ENCODE results near the gene KLF12. TPM values are rescaled to one million over a fixed set of nuclear protein-coding genes. Genes with fewer than 3 reads are reported as not detected.

Gene KLF12
- total RNA-seq, 1 donor from 2014 or later, result 30.7 TPM

- peaks cover 7% of the 10 kb centered on the region for H3K36me3 Mint-ChIP-seq (ENCODE audit: unreplicated experiment)
- no peaks in the 10 kb centered on the region for H3K27me3 Mint-ChIP-seq (ENCODE audit: unreplicated experiment)
- no peak overlapping the region for H3K4me3 Mint-ChIP-seq (ENCODE audit: unreplicated experiment)
- peaks cover 32% of the 10 kb centered on the region for H3K4me1 Mint-ChIP-seq (ENCODE audit: unreplicated experiment)
- TF ChIP-seq, protein P1, sequence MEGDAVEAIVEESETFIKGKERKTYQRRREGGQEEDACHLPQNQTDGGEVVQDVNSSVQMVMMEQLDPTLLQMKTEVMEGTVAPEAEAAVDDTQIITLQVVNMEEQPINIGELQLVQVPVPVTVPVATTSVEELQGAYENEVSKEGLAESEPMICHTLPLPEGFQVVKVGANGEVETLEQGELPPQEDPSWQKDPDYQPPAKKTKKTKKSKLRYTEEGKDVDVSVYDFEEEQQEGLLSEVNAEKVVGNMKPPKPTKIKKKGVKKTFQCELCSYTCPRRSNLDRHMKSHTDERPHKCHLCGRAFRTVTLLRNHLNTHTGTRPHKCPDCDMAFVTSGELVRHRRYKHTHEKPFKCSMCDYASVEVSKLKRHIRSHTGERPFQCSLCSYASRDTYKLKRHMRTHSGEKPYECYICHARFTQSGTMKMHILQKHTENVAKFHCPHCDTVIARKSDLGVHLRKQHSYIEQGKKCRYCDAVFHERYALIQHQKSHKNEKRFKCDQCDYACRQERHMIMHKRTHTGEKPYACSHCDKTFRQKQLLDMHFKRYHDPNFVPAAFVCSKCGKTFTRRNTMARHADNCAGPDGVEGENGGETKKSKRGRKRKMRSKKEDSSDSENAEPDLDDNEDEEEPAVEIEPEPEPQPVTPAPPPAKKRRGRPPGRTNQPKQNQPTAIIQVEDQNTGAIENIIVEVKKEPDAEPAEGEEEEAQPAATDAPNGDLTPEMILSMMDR (IDR thresholded peaks at IDR 0.05), result no peak
- H3K27ac Mint-ChIP-seq (ENCODE audit: unreplicated experiment), result no peak overlapping the region
- DNase-seq (ENCODE audit: extremely low spot score, unreplicated experiment), result no peak
- H3K9me3 Mint-ChIP-seq (ENCODE audit: unreplicated experiment), result peaks cover 8% of the 10 kb centered on the region
Observed at GRCh38 chr13:74105871-74106270, 28.3 kb downstream of the KLF12 start.

- H3K36me3 Mint-ChIP-seq (ENCODE audit: unreplicated experiment), result peaks cover 7% of the 10 kb centered on the region
- peaks cover 26% of the 10 kb centered on the region for H3K4me1 Mint-ChIP-seq (ENCODE audit: unreplicated experiment)
- DNase-seq (ENCODE audit: extremely low spot score, unreplicated experiment), result no peak
- H3K27me3 Mint-ChIP-seq (ENCODE audit: unreplicated experiment), result no peaks in the 10 kb centered on the region
- no peak overlapping the region for H3K27ac Mint-ChIP-seq (ENCODE audit: unreplicated experiment)
- H3K4me3 Mint-ChIP-seq (ENCODE audit: unreplicated experiment), result no peak overlapping the region
- H3K9me3 Mint-ChIP-seq (ENCODE audit: unreplicated experiment), result peaks cover 10% of the 10 kb centered on the region
- TF ChIP-seq, protein P1 (IDR thresholded peaks at IDR 0.05), result no peak
Observed at GRCh38 chr13:74104661-74105275, 29.4 kb downstream of the KLF12 start.

GRCh38 chr13:74103970-74104555 is 30.1 kb downstream of the KLF12 start:
- Mint-ChIP-seq H3K27ac (ENCODE audit: unreplicated experiment) (peak overlapping the region; percentile 18), H3K27me3 (ENCODE audit: unreplicated experiment) (no peaks in the 10 kb centered on the region), H3K9me3 (ENCODE audit: unreplicated experiment) (peaks cover 10% of the 10 kb centered on the region), H3K4me1 (ENCODE audit: unreplicated experiment) (peaks cover 23% of the 10 kb centered on the region), H3K36me3 (ENCODE audit: unreplicated experiment) (peaks cover 7% of the 10 kb centered on the region), H3K4me3 (ENCODE audit: unreplicated experiment) (no peak overlapping the region)
- TF ChIP-seq, protein P1 (IDR thresholded peaks at IDR 0.05), result no peak
- no peak for DNase-seq (ENCODE audit: extremely low spot score, unreplicated experiment)

- H3K27me3 Mint-ChIP-seq (ENCODE audit: unreplicated experiment), result no peaks in the 10 kb centered on the region
- H3K4me1 Mint-ChIP-seq (ENCODE audit: unreplicated experiment), result peaks cover 23% of the 10 kb centered on the region
- peaks cover 10% of the 10 kb centered on the region for H3K9me3 Mint-ChIP-seq (ENCODE audit: unreplicated experiment)
- DNase-seq (ENCODE audit: extremely low spot score, unreplicated experiment), result no peak
- no peak overlapping the region for H3K27ac Mint-ChIP-seq (ENCODE audit: unreplicated experiment)
- TF ChIP-seq, protein P1 (IDR thresholded peaks at IDR 0.05), result no peak
- peaks cover 7% of the 10 kb centered on the region for H3K36me3 Mint-ChIP-seq (ENCODE audit: unreplicated experiment)
- H3K4me3 Mint-ChIP-seq (ENCODE audit: unreplicated experiment), result no peak overlapping the region
Observed at GRCh38 chr13:74103196-74103595, 31.0 kb downstream of the KLF12 start.

DNA sequence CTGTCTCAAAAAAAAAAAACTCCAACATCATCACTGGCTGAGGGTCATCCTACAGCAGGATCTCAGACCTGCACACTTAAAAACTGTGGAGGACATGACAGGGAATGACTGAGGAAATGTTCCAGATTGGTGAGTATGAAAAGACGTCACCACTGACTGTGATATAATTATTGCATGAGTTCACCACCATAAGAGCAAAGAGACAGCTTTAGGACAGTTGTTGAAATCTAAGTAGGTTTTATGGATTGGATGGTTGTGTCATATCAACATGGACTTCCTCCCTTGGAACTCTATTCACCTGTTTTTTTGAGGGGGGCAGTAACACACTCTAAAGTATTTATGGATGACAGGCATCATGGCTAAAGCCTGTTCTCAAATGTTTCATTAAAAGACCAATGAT is 31.5 kb downstream of the KLF12 start:
- TF ChIP-seq, protein P1 (IDR thresholded peaks at IDR 0.05), result no peak
- no peaks in the 10 kb centered on the region for H3K27me3 Mint-ChIP-seq (ENCODE audit: unreplicated experiment)
- H3K36me3 Mint-ChIP-seq (ENCODE audit: unreplicated experiment), result peaks cover 7% of the 10 kb centered on the region
- H3K4me1 Mint-ChIP-seq (ENCODE audit: unreplicated experiment), result peaks cover 23% of the 10 kb centered on the region
- no peak for DNase-seq (ENCODE audit: extremely low spot score, unreplicated experiment)
- no peak overlapping the region for H3K4me3 Mint-ChIP-seq (ENCODE audit: unreplicated experiment)
- H3K9me3 Mint-ChIP-seq (ENCODE audit: unreplicated experiment), result peaks cover 10% of the 10 kb centered on the region
- no peak overlapping the region for H3K27ac Mint-ChIP-seq (ENCODE audit: unreplicated experiment)
